Islet precursor cell (in vitro differentiated cells): ENCODE results near the gene COPS4.
A peak's percentile ranks its signal among the peaks of the same experiment; 100 is the strongest.
"Not testable (repeated sequence)": the region's sequence is repeated elsewhere in the genome, so short reads cannot be mapped to it uniquely, and the experiment has no call there.

Experiments used
- DNase-seq: peaks from one replicate; pipeline ENCODE4 v3.0.0-alpha.2; 2018

COPS4 gene

DNA sequence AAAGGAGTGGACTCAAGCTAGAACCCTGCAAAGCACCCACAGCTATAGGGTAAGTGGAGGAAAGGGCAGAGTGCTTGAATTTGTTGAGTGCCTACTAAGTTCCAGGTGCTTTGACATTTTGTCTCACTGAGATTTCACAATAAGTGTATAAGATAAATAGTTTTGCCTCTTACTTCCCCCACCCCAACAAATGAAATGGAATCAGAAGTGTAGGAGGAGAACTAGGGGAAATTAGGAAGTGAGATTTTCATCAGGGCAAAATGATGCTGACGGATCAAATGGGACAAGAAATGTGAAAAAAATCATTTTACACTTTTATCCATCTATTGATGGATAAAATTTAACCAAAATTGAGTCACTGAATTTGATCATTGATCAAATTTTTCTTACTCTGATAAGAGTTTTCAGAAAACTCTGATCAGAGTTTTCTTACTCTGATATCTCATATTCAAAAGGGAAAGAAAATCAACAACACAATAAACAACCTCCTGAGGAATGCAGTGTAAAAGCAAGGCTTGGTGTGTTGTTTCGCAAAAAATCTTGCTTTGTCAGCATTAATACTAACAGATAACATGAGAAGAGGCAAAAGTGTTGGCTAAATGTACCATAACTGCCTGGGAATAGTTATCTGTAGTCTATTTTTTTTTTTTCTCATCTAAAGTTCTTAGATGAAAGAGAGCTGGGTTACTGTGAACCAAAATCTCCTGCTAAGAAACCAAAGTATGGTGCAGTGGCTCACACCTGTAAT lies 54.6 kb downstream of the COPS4 start:
- DNase-seq: no peak

DNA sequence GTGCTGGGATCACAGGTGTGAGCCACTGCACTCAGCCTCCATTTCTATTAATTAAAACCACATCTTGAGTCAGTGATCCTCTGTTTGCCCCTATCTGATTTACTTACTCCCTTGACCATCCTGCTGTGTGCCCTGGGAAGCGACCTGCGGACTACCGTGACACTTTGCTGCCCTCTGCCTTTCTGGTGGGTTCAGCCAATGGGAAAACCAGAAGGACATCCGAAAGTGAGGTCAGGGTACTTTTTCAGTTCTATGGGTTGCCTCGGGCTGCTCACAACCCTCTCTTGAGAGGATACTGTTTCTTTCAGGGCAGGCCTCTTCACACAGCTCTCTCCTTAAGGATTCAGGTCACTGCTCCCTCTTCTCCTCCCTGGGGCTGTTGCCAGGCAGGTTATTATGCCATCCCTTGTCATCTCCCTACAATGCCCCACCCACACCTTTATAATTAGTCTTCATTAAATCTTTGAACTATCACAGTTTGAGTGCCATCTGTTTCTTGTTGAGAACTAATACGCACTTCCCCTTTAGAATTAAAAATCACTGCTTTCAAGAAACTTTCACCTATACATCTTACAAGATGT lies 58.2 kb downstream of the COPS4 start:
- DNase-seq: peak; percentile 67

DNA sequence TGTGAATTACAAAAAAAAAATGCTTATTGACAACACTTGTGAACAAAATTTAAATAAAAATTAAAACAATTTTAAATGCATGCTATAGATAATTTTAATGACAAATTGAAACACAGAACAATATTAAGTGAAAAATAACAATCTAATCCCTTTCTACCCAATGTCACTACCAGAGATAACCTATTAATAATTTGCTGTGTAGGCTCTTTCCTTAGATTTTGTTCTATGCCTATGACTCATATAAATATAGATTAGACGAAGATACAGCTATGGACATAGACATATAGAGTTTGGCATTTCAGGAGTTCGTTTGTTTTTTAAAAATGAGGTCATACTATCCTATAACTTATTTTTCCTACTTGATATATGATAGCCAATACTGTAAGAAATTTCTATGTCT lies 61.4 kb downstream of the COPS4 start:
- DNase-seq: no peak

DNA sequence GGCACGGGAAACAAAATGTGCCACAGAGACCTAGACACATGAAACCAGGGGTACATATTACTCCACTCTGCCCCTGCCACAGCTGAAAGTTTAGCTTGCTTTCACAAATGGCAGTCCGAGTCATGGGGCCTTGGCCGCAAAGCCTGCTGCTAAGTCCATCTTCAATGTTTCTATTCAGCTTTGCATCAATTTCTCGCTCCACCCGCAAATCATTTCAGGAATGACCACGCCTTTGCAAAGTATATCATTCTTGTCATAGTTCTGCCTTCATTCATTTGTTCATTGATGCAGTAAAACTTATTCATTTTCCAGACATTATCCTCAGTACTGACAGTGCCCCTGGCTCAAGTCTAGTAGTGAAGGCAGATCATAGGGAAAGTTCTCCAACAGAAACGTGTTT lies 70.0 kb downstream of the COPS4 start:
- DNase-seq: no peak

DNA sequence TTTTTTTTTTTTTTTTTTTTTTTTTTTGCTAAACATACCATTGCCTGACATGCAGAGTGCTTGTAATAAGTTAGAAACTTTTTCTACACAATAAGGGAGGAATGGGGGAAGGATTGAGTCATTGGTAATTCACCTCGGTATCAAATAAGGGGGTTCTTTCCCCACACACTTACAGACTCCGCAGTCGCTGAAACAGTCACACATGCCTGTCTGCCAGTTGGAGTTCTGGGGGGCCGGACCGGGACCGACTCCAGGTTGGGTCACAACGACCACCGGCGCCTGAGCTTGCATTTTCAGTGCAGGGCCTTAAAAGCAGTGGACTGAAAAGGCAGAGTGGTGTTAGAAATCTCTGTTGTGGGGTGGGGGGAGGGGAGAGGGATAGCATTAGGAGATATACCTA lies 72.6 kb downstream of the COPS4 start:
- DNase-seq: no peak

DNA sequence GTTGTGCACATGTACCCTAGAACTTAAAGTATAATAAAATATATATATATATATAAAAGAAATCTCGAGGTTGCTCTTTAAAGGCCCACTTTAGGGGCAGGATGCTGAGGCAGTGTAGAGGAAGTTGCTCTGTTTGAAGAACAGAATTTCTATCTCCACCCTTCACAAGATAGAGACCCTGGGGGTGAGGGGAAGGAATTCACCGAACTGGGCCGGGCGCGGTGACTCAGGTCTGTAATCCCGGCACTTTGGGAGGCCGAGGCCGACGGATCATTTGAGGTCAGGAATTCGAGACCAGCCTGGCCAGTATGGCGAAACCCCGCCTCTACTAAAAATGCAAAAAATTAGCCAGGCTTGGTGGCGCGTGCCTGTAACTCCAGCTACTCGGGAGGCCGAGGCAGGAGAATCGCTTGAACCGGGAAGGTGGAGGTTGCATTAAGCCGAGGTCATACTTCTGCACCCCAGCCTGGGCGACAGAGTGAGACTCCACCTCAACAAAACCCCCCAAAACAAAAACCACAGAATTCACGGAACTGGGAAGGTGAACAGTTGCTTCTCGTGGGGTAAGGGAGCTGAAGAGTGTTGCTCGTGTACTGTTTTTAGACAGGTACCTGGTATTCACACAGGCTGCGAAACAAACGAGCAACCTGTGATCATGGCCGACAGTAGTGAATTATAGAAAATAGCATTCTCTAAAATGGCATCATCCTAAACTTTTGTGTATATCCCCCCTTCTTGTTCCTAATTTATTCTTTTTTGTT lies 73.3 kb downstream of the COPS4 start:
- DNase-seq: peak; percentile 62

DNA sequence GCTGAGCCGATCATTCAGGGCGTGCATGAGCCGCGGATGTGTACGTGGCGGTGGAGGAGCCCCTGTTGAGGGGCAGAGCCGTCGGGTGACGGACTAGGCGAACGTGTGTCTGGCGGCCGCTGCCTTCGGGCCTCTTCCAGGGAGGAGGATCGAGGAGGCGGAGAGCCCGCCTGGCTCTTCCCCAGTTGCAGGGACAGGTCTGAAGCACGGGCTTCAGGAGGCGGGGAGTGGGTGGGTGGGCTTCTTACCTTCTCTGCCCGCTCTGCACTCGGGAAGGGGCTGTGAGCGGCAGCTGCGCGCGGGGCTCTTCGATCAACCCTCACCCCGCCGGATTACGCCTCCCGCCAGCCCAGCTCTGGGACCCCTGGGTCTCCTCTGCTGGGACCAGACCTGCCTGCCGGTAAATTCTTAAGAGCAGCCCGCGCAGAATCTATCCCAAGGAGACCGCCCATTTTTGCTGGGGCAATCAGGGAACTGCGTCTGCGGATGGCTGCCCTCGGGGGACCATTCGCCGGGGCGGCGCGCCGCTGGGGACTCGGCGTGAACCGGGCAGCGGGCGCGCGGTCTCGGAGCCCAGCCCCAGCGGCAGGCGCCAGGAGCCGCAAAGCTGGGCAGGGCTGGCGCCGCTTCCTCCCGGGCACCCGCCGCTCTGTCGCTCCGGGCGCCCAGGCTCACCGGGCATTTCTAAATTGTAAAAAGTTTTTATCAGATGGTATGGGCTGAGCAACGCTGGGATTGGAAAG lies 74.7 kb downstream of the COPS4 start:
- DNase-seq: peak; percentile 92

DNA sequence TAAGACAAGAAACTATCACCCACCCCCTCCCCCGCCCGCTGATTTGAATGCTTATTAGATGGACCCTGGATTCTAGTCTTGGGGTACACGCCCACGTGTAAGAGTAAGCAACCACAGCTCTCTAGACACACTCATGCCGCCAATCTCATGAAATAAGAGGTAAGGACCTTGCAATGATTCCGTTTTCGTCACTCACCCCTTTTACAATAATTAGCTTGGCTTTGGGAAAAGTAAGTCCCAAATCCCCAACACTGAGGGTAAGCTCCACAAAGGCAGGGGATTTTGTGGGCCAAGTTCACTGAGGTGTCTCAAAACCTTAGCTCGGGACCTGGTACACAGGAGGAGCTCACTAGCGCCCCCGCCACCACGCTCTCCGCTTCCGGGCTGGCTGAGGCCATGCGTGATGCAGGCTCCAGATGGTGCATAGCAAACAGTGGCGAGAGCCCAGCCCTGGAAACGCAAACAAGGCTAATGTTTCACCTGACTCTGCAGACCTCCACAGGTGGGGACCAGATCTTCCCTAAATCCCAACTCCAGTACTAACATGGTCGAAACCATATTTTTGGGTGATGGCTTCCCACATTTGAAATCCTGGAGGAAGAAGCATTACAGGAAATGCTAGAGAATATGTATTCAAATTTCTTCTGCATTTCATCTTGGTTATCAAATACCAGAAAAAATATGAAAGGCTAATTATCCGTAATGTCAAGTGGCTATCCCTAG lies 75.4 kb downstream of the COPS4 start:
- peak; percentile 95 for DNase-seq

DNA sequence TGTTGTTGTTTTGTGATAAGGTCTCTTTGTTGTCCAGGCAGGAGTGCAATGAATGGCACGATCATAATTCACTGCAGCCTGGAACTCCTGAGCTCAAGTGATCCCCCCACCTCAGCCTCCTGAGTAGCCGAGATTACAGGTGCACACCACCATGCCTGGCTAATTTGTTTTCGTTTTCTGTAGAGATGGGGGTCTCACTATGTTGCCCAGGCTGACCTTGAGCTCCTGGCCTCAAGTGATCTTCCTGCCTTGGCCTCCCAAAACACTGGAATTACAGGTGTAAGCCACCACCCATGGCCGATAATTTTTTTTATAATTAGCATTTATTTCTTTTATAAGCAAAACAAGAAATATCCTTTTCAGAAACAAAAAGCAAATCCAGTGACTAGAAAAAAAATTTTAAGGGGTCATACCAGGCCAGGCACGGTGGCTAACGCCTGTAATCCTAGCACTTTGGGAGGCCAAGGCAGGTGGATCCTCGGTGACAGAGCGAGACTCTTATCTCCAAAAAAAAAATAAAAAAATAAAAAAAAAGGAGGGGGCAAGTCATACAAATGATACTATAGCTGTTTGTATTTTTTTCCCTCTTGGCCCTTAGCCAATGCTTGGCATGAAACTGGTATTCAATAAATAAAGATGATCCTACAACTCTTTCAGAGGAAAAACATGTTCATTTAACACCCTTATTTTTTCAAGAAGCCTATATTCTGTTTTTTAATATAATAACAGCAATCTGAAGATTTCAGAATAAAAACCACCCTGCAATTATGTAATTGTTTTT lies 76.2 kb downstream of the COPS4 start:
- DNase-seq: no peak

DNA sequence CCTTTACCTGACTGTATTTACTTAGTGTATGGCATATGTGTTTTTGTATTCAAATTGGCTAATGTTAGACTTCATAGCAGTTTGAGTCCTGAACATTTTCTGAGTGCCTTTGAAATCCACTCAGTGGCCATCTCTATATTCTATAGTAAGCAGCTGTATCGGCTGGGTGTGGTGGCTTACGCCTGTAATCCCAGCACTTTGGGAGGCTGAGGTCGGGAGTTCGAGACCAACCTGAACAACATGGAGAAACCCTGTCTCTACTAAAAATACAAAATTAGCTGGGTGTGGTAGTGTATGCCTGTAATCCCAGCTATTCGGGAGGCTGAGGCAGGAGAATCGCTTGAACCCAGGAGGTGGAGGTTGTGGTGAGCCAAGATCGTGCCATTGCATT lies 76.8 kb downstream of the COPS4 start:
- DNase-seq: not testable (repeated sequence)

DNA sequence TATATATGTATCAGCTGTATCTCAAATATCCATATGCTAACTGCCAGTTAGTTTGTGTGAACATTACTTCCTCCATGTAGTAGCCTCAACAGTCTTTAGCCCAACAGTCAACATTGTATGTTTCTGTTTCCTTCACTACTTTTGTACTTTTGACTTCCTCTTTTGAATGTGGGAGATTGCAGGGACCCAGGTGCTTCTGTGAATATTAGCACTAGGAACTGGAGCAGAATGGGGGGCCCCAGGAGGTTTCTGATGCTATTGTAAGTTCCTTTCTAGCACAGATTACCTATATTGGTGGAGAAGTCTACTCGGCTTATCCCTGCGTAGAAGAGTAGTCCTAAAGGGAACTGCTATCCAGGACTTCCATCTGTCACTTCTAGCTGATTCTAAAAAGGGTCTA lies 77.2 kb downstream of the COPS4 start:
- no peak for DNase-seq

DNA sequence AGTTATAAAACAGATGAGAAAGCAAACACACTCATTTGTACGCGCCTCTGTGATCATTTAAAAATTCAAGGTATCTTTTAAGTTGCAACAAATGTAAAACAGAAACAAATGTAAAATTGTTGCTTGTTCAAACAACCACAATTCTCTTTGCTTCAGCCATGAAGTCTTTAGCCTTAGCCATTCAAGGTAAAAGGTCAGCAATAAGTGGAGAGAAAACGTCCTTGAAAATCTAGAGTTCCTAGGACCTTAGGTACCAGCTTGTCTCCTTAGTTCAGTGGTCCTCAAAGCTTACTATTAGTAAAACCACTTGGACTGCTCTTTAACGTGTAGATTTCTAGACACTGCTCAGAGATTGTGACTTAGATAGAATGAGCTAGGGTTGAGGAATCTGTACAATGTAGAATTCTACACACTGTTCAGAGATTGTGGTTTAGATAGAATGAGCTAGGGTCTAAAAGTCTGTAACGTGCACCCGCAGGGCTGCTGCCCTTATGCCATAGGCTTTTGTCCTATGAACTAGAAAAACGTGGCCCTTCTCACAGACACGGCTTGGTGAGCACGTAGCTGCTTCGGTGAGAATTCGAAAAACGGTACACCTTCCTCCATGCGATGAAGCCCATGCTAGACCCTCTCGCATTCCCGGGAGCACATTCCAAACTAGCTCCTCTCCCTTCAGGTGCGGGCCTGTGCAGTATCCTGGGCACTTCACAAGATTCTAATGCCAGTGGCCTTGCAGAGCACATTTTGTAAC lies 77.9 kb downstream of the COPS4 start:
- peak; percentile 83 for DNase-seq

DNA sequence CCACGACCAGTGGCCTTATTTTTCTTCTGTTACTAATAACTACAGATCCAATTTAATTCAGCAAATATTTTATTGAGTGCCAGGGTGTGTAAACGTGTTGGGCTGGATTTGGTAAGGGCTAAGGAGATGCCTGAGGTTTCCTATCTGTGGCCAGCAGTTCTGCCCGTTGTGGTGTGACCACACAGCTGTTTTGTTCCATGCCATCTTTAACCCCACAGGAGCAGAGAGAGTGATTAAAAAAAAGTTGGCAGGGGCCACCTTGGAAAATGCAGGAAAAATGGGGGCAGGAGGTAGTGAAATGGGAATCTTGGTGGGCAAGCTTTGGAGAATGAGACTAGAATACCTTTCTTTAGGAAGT lies 78.4 kb downstream of the COPS4 start:
- no peak for DNase-seq

DNA sequence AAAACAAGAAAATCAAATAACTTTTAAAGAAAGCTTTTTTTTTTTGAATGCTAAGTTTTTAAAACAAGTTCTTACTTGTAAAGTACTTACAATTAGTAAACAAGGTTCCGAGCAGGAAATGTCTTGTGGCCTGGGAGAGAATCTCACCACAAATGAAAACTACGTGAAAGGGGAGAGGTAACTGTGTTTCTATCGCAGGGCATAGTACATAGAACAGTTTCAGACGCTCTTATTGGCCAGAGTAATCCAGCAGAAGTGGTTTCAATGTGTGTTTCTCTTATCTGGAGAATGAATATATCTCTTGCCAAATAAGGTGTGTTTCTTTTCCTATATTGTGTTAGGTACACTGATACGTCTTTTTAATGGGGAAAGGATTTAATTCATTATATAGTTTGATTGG lies 79.6 kb downstream of the COPS4 start, which contains the start of gene PLAC8:
TSS of gene PLAC8 (minus strand) at position 154 of the 400 bp plus-strand sequence. CDS start 6,808 bp downstream, outside the sequence.
- DNase-seq: no peak

DNA sequence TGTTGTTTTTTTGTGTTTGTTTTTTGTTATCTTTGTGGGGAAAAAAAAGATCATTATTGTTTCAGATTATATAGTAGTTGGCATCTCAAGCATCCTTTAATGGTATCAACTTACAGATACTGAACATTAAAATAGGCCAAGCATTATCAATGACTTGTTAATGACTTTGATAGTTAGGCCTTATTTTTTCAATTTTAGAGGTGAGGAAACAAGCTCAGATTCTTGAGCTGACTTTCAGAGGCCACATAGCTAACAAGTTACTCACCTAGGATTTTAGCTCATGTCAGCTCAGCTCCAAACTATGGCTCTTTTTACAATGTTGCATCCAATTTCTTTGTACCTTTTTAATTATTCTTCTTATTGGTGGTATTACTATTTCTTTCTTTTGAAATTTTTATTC lies 80.0 kb downstream of the COPS4 start:
- DNase-seq: no peak

DNA sequence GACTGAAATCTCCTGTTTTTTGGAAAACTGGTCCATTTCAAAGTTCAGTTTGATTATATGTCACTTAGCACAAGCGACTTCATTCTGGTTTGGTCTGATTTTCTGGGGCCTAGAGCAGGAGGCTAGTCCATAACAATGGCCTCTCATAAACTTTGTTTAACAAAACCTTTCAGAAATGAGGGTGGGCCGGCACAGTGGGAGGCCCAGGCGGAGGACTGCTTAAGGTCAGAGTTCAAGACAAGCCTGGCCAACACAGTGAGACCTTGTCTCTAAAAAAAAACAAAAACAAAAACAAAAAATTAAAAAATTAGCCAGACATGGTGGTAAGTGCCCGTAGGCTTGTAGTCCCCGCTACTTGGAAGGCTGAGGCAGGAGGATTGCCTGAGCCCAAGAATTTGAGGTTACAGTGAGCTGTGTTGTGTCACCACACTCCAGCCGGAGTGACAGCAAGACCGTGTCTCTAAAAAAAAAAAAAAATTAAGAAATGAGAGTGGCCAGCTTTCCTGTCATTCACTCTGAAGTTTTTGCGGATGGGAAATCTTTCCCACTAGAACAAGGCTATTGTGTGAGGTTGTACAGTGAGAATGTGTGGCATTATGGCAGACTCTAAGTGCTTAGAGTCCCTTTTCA lies 80.8 kb downstream of the COPS4 start:
- DNase-seq: no peak

DNA sequence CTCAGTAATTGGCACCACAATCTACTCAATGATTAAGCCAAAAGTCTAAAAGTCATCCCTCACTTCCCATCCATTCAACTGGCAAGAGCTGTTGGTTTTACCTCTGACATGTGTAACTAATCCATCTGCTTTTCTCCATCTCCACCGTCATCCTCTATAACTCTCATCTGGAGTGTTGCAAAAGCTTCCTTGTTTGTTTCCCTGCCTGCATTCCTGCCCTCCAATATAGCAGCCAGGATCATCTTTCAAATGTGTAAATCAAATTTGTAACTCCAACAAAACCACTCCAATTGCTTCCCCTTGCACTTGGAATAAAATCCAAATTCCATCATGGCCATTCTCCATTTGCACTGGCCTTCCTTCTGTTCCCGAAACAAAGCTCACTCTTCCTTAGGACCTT lies 83.9 kb downstream of the COPS4 start:
- no peak for DNase-seq

DNA sequence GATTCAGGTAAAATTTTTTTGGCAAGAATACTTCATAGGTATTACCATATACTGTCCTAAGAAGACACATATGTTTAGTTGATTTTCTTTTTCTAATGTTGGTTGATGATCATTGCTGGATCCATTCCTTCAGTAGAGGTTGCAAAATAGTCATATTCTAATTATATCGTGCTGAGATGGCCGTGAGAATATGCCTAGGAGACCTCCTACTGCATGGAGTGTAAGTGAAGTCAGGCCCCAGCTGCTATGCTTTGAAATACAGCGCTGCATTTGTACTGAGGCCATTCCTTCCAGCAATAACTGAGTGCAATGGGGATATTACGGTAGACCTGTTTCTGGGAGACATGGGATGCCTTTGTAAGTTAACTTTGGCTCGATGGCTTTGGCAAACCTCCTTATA lies 86.3 kb downstream of the COPS4 start:
- no peak for DNase-seq

DNA sequence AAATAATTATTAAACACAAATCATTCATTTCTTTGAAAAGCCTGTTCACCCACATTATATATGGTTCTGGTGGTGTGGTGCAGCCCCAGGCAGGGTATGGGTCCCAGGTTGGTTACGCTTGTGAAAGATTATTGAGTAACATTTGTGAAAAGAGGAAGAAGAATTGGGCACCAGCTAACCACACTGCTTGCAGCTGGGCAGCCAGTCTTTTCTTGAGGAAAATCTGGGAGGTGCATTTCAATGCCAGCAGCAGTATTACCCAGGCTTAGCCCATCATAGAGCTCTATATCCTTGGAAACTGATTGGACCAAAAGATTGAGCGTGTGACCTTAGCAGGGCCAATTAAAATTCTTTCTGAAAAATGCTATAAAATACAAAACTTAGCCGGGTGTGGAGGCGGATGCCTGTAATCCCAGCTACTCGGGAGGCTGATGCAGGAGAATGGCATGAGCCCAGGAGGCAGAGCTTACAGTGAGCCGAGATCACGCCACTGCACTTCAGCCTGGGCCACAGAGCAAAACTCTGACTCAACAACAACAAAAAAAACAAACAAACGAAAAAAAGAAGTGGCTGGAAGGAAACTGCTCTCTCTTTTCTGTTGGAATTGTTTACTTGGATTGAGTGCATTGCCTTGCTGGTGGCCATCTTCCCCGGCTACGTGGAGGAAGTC lies 89.3 kb downstream of the COPS4 start:
- DNase-seq: no peak
